ENCODE data around the gene TOMM20L. TPM values are rescaled to one million over a fixed set of nuclear protein-coding genes. Genes with fewer than 3 reads are reported as not detected.
"Not testable (repeated sequence)": the region's sequence is repeated elsewhere in the genome, so short reads cannot be mapped to it uniquely, and the experiment has no call there.

Gene TOMM20L
- polyA plus RNA-seq, 1 donor from 2014 or later = not detected

DNA sequence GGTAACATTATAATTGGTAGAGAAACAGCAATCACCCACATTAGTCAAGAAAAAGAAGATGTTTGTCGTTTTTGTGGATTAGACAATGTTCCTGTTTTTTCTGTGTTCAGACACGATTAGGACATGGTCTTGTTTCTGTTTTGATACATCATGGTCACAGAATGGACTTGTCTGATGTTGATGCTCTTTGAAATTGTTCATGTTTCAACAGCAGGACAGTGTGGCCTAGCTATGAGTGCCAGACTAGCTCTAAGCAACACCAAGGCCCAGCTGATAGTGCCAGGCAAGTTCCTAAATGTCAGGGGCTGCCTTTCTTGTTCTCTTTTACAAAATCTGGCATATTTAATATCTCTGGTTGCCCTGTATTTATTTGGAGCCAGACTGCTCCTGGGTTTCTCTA is 40.9 kb upstream of the TOMM20L start:
- Histone ChIP-seq H3K4me2 (ENCODE audit: low read length) (no peak overlapping the region), H3F3A (ENCODE audit: insufficient read depth, low read length, poor library complexity, severe bottlenecking) (no peaks in the 10 kb centered on the region), H3K27ac (ENCODE audit: low read length) (no peak overlapping the region), H2AFZ (ENCODE audit: low read depth, low read length) (no peak overlapping the region), H3K9me3 (ENCODE audit: low read length) (no peaks in the 10 kb centered on the region), H3K27me3 (ENCODE audit: insufficient read depth, low read depth, low read length) (no peaks in the 10 kb centered on the region), H3K4me3 (ENCODE audit: low read length) (no peak overlapping the region), H3K9me2 (ENCODE audit: insufficient read depth, low read length) (no peaks in the 10 kb centered on the region), H3K36me3 (ENCODE audit: insufficient read depth, low read length) (peaks cover 17% of the 10 kb centered on the region), H4K20me1 (ENCODE audit: insufficient read depth) (no peaks in the 10 kb centered on the region), H3K9ac (ENCODE audit: low read length) (no peak overlapping the region), H3K79me2 (replicated peaks; ENCODE audit: insufficient read depth, low read length) (peaks cover 4% of the 10 kb centered on the region)
- TF ChIP-seq MXI1 (conservative IDR thresholded peaks at IDR 0.05; ENCODE audit: poor library complexity, severe bottlenecking) (no peak), EZH2 (IDR thresholded peaks at IDR 0.05; ENCODE audit: borderline replicate concordance, insufficient read depth, low read length, poor library complexity, severe bottlenecking) (no peak), EP300 (conservative IDR thresholded peaks at IDR 0.05; ENCODE audit: poor library complexity, severe bottlenecking) (no peak), SMC3 (conservative IDR thresholded peaks at IDR 0.05; ENCODE audit: poor library complexity) (no peak), TAF1 (IDR thresholded peaks at IDR 0.05; ENCODE audit: low read depth) (no peak), POLR2AphosphoS5 (IDR thresholded peaks at IDR 0.05) (no peak), RAD21 (conservative IDR thresholded peaks at IDR 0.05) (no peak)
- TF ChIP-seq, protein P1, sequence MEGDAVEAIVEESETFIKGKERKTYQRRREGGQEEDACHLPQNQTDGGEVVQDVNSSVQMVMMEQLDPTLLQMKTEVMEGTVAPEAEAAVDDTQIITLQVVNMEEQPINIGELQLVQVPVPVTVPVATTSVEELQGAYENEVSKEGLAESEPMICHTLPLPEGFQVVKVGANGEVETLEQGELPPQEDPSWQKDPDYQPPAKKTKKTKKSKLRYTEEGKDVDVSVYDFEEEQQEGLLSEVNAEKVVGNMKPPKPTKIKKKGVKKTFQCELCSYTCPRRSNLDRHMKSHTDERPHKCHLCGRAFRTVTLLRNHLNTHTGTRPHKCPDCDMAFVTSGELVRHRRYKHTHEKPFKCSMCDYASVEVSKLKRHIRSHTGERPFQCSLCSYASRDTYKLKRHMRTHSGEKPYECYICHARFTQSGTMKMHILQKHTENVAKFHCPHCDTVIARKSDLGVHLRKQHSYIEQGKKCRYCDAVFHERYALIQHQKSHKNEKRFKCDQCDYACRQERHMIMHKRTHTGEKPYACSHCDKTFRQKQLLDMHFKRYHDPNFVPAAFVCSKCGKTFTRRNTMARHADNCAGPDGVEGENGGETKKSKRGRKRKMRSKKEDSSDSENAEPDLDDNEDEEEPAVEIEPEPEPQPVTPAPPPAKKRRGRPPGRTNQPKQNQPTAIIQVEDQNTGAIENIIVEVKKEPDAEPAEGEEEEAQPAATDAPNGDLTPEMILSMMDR (IDR thresholded peaks at IDR 0.05; ENCODE audit: poor library complexity, severe bottlenecking) = no peak
- TF ChIP-seq, protein P2, sequence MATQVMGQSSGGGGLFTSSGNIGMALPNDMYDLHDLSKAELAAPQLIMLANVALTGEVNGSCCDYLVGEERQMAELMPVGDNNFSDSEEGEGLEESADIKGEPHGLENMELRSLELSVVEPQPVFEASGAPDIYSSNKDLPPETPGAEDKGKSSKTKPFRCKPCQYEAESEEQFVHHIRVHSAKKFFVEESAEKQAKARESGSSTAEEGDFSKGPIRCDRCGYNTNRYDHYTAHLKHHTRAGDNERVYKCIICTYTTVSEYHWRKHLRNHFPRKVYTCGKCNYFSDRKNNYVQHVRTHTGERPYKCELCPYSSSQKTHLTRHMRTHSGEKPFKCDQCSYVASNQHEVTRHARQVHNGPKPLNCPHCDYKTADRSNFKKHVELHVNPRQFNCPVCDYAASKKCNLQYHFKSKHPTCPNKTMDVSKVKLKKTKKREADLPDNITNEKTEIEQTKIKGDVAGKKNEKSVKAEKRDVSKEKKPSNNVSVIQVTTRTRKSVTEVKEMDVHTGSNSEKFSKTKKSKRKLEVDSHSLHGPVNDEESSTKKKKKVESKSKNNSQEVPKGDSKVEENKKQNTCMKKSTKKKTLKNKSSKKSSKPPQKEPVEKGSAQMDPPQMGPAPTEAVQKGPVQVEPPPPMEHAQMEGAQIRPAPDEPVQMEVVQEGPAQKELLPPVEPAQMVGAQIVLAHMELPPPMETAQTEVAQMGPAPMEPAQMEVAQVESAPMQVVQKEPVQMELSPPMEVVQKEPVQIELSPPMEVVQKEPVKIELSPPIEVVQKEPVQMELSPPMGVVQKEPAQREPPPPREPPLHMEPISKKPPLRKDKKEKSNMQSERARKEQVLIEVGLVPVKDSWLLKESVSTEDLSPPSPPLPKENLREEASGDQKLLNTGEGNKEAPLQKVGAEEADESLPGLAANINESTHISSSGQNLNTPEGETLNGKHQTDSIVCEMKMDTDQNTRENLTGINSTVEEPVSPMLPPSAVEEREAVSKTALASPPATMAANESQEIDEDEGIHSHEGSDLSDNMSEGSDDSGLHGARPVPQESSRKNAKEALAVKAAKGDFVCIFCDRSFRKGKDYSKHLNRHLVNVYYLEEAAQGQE (IDR thresholded peaks at IDR 0.05; ENCODE audit: borderline replicate concordance) = no peak

DNA sequence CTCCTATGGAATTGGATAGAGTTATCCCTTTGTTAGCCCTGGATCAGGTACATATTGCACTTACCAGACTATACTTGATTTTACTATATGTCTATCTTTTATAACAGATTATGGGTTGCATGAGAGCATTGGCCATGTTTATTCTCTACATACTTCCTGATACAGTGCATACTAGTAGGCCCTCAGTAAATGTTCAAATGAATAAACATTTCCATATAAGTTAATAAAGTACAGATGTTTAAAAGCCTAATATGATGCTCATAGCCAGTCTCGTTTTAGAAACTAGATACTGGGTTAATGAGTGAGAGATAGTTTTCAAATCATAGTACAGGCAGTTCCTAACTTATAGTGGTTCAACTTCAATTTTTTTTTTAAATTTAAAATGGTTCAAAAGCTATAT is 39.5 kb upstream of the TOMM20L start:
- Histone ChIP-seq H3K9me3 (ENCODE audit: low read length) (no peaks in the 10 kb centered on the region), H2AFZ (ENCODE audit: low read depth, low read length) (no peak overlapping the region), H3K4me2 (ENCODE audit: low read length) (no peak overlapping the region), H4K20me1 (ENCODE audit: insufficient read depth) (no peaks in the 10 kb centered on the region), H3K79me2 (replicated peaks; ENCODE audit: insufficient read depth, low read length) (peaks cover 4% of the 10 kb centered on the region), H3F3A (ENCODE audit: insufficient read depth, low read length, poor library complexity, severe bottlenecking) (no peaks in the 10 kb centered on the region), H3K9ac (ENCODE audit: low read length) (no peak overlapping the region), H3K9me2 (ENCODE audit: insufficient read depth, low read length) (no peaks in the 10 kb centered on the region), H3K27me3 (ENCODE audit: insufficient read depth, low read depth, low read length) (no peaks in the 10 kb centered on the region), H3K4me3 (ENCODE audit: low read length) (no peak overlapping the region), H3K27ac (ENCODE audit: low read length) (no peak overlapping the region), H3K36me3 (ENCODE audit: insufficient read depth, low read length) (peaks cover 18% of the 10 kb centered on the region)
- no peak for TF ChIP-seq MXI1 (conservative IDR thresholded peaks at IDR 0.05; ENCODE audit: poor library complexity, severe bottlenecking)
- TF ChIP-seq EZH2 (IDR thresholded peaks at IDR 0.05; ENCODE audit: borderline replicate concordance, insufficient read depth, low read length, poor library complexity, severe bottlenecking) = no peak

DNA sequence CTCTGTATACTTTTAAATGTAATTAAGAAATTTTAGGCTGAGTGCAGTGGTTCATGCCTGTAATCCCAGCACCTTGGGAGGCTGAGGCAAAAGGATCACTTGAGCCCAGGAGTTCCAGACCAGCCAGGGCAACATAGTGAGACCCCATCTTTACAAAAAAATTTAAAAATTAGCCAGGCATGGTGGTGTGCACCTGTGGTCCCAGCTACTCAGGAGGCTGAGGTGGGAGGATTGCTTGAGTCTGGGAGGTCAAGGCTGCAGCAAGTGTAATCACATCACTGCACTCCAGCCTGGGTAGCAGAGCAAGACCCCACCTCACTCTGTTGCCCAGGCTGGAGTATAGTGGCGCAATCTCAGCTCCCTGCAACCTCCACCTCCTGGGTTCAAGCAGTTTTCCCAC is 33.5 kb upstream of the TOMM20L start:
- H2AFZ ChIP-seq (ENCODE audit: low read depth, low read length); H3K27ac ChIP-seq (ENCODE audit: low read length); H3K27me3 ChIP-seq (ENCODE audit: insufficient read depth, low read depth, low read length); H3K9me3 ChIP-seq (ENCODE audit: low read length); H3K9ac ChIP-seq (ENCODE audit: low read length); H3K4me3 ChIP-seq (ENCODE audit: low read length); H3K79me2 ChIP-seq (replicated peaks; ENCODE audit: insufficient read depth, low read length); H4K20me1 ChIP-seq (ENCODE audit: insufficient read depth); H3K9me2 ChIP-seq (ENCODE audit: insufficient read depth, low read length); H3F3A ChIP-seq (ENCODE audit: insufficient read depth, low read length, poor library complexity, severe bottlenecking); H3K4me2 ChIP-seq (ENCODE audit: low read length): not testable (repeated sequence)
- H3K36me3 ChIP-seq (ENCODE audit: insufficient read depth, low read length) = peaks cover 36% of the 10 kb centered on the region
